Kidney (tissue), 14 donors: ENCODE data around the gene CLCNKB. TPM values are rescaled to one million over a fixed set of nuclear protein-coding genes. Genes with fewer than 3 reads are reported as not detected.

Experiments used
- DNase-seq, 5 donors: peaks; one replicate each; pipeline ENCODE4 v3.0.0-alpha.2; 2013 to 2020
- FAIRE-seq: peaks from 2 replicates; lab custom pipeline; 2012; peaks lifted over from hg19 to GRCh38; lab: Jason Lieb, UNC
- H3K27ac ChIP-seq, 2 donors: one replicate each; pipeline ENCODE4 v1.7.0; 2013; ENCODE audit warnings: low read depth in 2 of 2, low read length in 2 of 2, inconsistent platforms in 1 of 2
- H3K27me3 ChIP-seq: one replicate; pipeline ENCODE4 v1.7.1; 2013; ENCODE audit warnings: low read length, inconsistent platforms; ENCODE audit not compliant: control insufficient read depth, insufficient read depth
- H3K36me3 ChIP-seq, 3 donors: one replicate each; pipeline versions ENCODE4 v1.7.0 to v1.7.1; 2013; ENCODE audit warnings: low read length in 3 of 3, control low read depth in 1 of 3, inconsistent platforms in 1 of 3; ENCODE audit not compliant: insufficient read depth in 3 of 3, control insufficient read depth in 2 of 3
- H3K4me1 ChIP-seq, 3 donors: one replicate each; pipeline versions ENCODE4 v1.7.0 to v1.7.1; 2013; ENCODE audit warnings: low read length in 3 of 3, inconsistent platforms in 1 of 3, low read depth in 1 of 3; ENCODE audit not compliant: control insufficient read depth in 2 of 3, insufficient read depth in 2 of 3
- H3K4me3 ChIP-seq, 3 donors: one replicate each; pipeline versions ENCODE4 v1.7.0 to v1.8.1; 2013; ENCODE audit warnings: low read length in 3 of 3, control low read depth in 1 of 3, inconsistent platforms in 1 of 3
- H3K9ac ChIP-seq, 3 donors: one replicate each; pipeline versions ENCODE4 v1.7.0 to v1.7.1; 2013; ENCODE audit warnings: low read length in 3 of 3, control low read depth in 1 of 3, inconsistent platforms in 1 of 3
- H3K9me3 ChIP-seq, 3 donors: one replicate each; pipeline versions ENCODE4 v1.7.0 to v1.7.1; 2013; ENCODE audit warnings: low read length in 3 of 3, control low read depth in 1 of 3, inconsistent platforms in 1 of 3; ENCODE audit not compliant: control insufficient read depth in 2 of 3, insufficient read depth in 1 of 3
- intact Hi-C: fragments of 100-400 bp; cut with DNase I; formaldehyde crosslinking; loops from one replicate; pipeline ENCODE4 v1.11.1; 2022
- polyA plus RNA-seq: library from polyadenylated mRNA; stranded (reverse); fragments of 350-450 nt; fragmentation: Illumina TruSeq; extraction: RNeasy Lipid Tissue Mini Kit (QIAGEN cat#74804); gene quantifications from one replicate; pipeline ENCODE4 v1.2.3, GENCODE V29; 2014; ENCODE audit warnings: low read depth, low replicate concordance; ENCODE audit not compliant: insufficient read depth
- total RNA-seq: library from RNA; stranded (reverse); fragmentation: NEBNext Ultra II Directional; extraction: Animal tissue kit (Norgen Biotek cat#: 25700); gene quantifications from one replicate; pipeline ENCODE4 v1.2.1, GENCODE V29; 2021
- TF ChIP-seq, protein P1 (sequence below): IDR thresholded peaks from 3 replicates; pipeline ENCODE4 v1.5.1; 2012; ENCODE audit warnings: mild to moderate bottlenecking, moderate library complexity, borderline replicate concordance; ENCODE audit not compliant: insufficient read depth; ENCODE audit errors: extremely low read depth
- donor health status: control.
- donor health status: control.
- donor health status: control.
- donor health status: control.
- donor health status: control.
- donor health status: DM: yes; HTN: yes; CAD: no.
- donor health status: Normal renal cell carcinoma (clear cell type).

The CLCNKB gene
- total and polyA plus RNA-seq, 2 donors from 2014 or later = 60.6 to 519 TPM

DNA sequence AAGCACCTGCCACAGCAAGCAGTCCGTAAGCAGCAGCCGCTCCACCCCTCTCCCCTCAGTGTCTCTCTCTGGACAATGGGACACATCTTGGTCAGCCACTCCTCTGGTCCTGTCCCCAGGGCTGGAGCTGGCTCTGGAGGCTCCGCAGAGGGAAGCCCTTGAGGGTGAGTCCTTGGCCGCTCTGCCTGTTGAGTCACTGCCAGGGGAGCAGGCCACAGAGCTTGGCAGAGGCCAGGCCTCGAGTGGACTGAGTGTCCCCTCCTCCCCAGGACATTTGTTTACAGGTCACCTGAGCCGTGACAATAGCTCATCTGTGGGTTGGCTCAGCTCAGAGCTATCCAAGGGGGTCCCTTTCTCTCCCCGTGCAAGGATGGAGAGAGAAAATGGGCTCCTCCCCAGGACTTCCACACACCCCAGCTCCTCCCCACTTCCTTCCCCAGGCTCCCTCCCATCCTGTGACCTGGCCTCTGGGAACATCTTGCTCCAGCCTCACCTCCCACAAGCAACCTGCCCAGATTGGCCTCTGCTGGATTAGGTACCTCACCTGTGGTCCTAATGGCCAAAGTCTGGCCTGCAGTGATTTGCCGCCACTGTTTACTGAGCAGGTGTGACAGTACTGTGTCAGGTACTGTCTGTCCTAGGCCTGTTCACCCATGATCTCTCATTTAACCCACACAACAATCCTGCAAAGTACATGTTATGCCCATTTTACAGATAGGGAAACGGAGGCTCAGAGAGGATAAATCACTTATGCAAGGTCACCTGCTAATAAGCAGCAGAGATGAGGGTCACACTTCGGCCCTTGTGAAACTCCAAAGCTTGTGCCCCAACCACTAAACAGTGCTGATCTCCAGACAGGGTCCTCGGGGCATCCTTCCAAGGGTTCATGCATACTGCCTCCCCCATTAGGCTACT lies 25.0 kb downstream of the CLCNKB start:
- peak in 2 of 5 donors; percentile 45 to 85 for DNase-seq
- FAIRE-seq = no peak
- Histone ChIP-seq H3K27ac (peak overlapping the region in 1 of 2 donors; percentile 8), H3K9me3 (no peaks in the 10 kb centered on the region), H3K36me3 (no peaks in the 10 kb centered on the region), H3K4me1 (peaks cover 0 to 28% (median 26%) of the 10 kb centered on the region in 3 donors), H3K9ac (peak overlapping the region in 1 of 3 donors; percentile 42), H3K4me3 (no peak overlapping the region), H3K27me3 (no peaks in the 10 kb centered on the region)
- TF ChIP-seq, protein P1, sequence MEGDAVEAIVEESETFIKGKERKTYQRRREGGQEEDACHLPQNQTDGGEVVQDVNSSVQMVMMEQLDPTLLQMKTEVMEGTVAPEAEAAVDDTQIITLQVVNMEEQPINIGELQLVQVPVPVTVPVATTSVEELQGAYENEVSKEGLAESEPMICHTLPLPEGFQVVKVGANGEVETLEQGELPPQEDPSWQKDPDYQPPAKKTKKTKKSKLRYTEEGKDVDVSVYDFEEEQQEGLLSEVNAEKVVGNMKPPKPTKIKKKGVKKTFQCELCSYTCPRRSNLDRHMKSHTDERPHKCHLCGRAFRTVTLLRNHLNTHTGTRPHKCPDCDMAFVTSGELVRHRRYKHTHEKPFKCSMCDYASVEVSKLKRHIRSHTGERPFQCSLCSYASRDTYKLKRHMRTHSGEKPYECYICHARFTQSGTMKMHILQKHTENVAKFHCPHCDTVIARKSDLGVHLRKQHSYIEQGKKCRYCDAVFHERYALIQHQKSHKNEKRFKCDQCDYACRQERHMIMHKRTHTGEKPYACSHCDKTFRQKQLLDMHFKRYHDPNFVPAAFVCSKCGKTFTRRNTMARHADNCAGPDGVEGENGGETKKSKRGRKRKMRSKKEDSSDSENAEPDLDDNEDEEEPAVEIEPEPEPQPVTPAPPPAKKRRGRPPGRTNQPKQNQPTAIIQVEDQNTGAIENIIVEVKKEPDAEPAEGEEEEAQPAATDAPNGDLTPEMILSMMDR = no peak
- intact Hi-C loops = no loop called here

DNA sequence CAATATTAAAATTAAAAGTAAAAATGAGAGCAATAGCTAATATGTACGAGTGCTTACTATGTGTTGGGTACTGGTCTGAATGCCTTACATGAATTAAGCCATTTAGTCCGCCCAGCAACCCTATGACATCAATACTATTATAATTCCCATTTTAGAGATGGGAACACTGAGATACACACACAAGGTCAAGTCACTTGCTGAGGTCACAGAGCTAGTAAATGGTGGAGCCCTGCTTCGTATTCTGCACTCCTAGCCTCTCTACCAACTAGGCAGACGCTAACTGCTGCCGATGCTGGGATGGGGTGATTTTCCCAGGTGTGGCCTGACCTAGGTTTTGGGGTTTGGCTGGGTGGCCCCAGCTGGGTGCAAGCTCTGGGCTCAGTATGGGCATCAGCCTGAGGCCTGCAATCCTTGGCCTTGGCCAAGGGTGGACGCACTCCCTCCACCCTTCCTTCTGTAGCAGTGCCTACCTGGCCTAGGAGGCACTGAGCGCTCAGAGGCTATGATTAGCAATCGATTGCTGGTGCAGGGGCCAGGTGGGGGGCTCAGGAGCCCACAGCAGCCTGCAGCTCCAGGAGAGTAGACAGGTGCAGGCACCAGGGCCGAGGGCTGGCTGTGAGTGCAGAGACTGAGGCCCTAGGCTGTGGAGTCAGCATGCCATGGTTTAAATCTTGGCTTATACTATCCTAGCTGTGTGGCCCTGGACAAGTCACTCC lies 27.2 kb downstream of the CLCNKB start:
- no peak overlapping the region for H3K4me3 ChIP-seq
- no peak overlapping the region for H3K27ac ChIP-seq
- FAIRE-seq = no peak
- H3K9me3 ChIP-seq = no peaks in the 10 kb centered on the region
- H3K9ac ChIP-seq = no peak overlapping the region
- peaks cover 0 to 23% (median 21%) of the 10 kb centered on the region in 3 donors for H3K4me1 ChIP-seq
- intact Hi-C loops = no loop called here
- H3K27me3 ChIP-seq = no peaks in the 10 kb centered on the region
- DNase-seq = no peak
- no peaks in the 10 kb centered on the region for H3K36me3 ChIP-seq
- TF ChIP-seq, protein P1 = no peak

DNA sequence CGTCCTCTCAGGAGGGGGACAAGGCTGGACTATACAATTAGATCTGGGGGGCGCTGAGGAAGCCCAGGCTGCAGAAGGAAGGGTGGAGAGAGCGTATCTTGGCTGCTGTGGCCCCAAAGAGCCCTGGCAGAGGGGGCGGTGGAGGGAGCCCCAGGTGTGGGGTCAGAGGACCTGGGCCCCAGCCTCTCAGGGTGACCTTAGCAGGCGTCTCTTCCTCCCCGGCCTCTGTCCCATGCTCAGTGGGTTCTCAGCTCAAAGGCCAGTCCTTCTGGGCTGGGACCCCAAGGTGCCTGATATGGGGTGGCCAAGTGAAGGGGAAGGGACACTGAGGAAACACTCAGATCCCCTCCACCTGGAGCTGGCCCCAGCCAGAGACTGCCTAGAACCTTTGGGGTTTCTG lies 28.0 kb downstream of the CLCNKB start:
- TF ChIP-seq, protein P1 = no peak
- H3K9ac ChIP-seq = no peak overlapping the region
- H3K4me1 ChIP-seq = peaks cover 0 to 20% (median 18%) of the 10 kb centered on the region in 3 donors
- H3K4me3 ChIP-seq = no peak overlapping the region
- DNase-seq = no peak
- H3K27me3 ChIP-seq = no peaks in the 10 kb centered on the region
- FAIRE-seq = no peak
- no peaks in the 10 kb centered on the region for H3K9me3 ChIP-seq
- no peaks in the 10 kb centered on the region for H3K36me3 ChIP-seq
- no peak overlapping the region for H3K27ac ChIP-seq
- intact Hi-C loops = no loop called here
